SK-N-MC (cell line): ENCODE measurements around the gene TMOD1.

Experiments used
- EZH2 ChIP-seq: fragments of 200-600 bp; sonication (generic); IDR thresholded peaks from one replicate; pipeline ENCODE4 v1.6.1; 2017; ENCODE audit warnings: antibody characterized with exemption
- FOXP2 ChIP-seq: optimal IDR thresholded peaks from 2 replicates; pipeline ENCODE3; 2011; ENCODE audit warnings: mild to moderate bottlenecking, moderate library complexity; ENCODE audit not compliant: insufficient read depth; ENCODE audit errors: extremely low read length, control extremely low read depth
- POLR2AphosphoS5 ChIP-seq: IDR thresholded peaks from 2 replicates; pipeline ENCODE4 v1.6.1; 2012; ENCODE audit warnings: mild to moderate bottlenecking, low read depth, low read length, borderline replicate concordance

DNA sequence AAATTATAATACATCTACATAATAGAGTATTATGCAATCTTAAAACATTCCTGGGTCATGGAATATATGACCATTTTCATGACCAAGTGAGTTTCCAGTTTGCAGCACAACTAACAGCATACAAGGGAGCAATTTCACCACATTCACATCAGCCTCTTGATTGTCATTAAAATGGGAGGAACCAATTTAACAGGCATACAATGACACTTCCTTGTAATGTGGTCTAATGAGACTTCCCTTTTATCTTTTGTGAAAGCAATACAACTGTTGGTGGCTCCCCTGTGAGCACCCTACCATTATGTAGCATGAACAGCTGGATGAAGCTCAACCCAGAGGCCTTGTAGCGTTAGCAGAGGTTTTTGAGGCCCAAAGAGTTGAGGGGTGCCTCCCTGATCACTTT lies 13.6 kb upstream of the TMOD1 start:
- TF ChIP-seq FOXP2 (no peak), EZH2 (no peak), POLR2AphosphoS5 (no peak)
